HCT116 (cell line): ENCODE measurements around the gene C2orf76.

Experiments used
- CTCF ChIP-seq, 3 experiments: fragments of 200-600 bp in 1 of 3; sonication (generic) in 1 of 3; IDR thresholded peaks in 2 of 3; conservative IDR thresholded peaks in 1 of 3; 2 replicates each; pipeline ENCODE4 v1.5.1; 2012 to 2017; ENCODE audit warnings: low read depth in 2 of 3, low read length in 2 of 3, antibody characterized with exemption in 1 of 3, borderline replicate concordance in 1 of 3, control low read depth in 1 of 3, mild to moderate bottlenecking in 1 of 3, mixed read lengths in 1 of 3, mixed run types in 1 of 3, moderate library complexity in 1 of 3; ENCODE audit not compliant: insufficient read depth in 1 of 3
- EZH2 ChIP-seq: fragments of 200-600 bp; sonication (generic); IDR thresholded peaks from 2 replicates; pipeline ENCODE4 v1.6.1; 2017; ENCODE audit warnings: antibody characterized with exemption, mixed run types
- ZNF274 ChIP-seq: fragments of 200-500 bp; sonication (Bioruptor generic); IDR thresholded peaks from 2 replicates; pipeline ENCODE4 v1.6.1; 2014; ENCODE audit warnings: mild to moderate bottlenecking, low read depth, low read length, inconsistent platforms

- no peak for TF ChIP-seq CTCF (IDR thresholded peaks at IDR 0.05 in 2 of 3, conservative IDR thresholded peaks at IDR 0.05 in 1 of 3; ENCODE audit: borderline replicate concordance in 1 of 3, insufficient read depth in 1 of 3, low read depth in 2 of 3, low read length in 2 of 3)
- TF ChIP-seq ZNF274, result no peak
- no peak for TF ChIP-seq EZH2
Measured at GRCh38 chr2:119260646-119261492, 105.8 kb downstream of the C2orf76 start.
